HL-60/S4 treated with retinoic acid at 250 ng/mL for 4 days and 3 days (cell line): ENCODE data around the gene TRPM2.

Source experiments
- in situ Hi-C: fragments of 300-500 bp; cut with MboI; formaldehyde crosslinking; loops from 2 replicates; pipeline ENCODE4 v1.7.0; 2022; ENCODE audit warnings: low sequenced_read_pairs

Gene TRPM2

DNA sequence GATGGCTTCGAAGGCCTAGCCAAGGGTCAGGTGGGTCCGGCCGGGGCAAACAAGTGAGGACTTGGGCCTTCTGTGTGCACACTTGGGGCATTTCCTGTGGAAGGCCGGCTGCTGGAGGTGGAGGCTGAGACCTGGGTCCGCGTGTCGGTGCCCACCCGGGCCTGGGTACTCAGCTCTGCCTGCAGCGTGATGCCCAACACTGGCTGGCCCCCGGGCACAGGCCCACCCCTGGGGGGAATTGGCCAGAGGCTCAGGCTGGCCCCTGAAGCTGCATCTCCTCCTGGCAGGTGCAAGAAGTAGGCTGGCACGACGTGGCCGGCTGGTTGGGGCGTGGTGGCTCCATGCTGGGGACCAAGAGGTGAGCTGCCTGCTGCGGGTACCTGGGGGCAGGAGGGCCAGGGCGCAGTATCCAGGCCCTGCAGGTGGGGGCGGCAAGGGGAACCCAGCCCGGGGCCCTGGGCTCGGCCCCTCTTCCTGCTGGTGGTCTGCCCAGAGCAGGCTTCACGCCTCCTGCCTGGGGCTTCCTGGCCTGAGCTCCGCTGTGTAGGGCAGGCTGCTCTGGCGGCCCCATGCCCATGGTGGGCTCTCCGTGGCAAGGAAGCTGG is 31.5 kb upstream of the TRPM2 start:
- in situ Hi-C loops = no loop called here

DNA sequence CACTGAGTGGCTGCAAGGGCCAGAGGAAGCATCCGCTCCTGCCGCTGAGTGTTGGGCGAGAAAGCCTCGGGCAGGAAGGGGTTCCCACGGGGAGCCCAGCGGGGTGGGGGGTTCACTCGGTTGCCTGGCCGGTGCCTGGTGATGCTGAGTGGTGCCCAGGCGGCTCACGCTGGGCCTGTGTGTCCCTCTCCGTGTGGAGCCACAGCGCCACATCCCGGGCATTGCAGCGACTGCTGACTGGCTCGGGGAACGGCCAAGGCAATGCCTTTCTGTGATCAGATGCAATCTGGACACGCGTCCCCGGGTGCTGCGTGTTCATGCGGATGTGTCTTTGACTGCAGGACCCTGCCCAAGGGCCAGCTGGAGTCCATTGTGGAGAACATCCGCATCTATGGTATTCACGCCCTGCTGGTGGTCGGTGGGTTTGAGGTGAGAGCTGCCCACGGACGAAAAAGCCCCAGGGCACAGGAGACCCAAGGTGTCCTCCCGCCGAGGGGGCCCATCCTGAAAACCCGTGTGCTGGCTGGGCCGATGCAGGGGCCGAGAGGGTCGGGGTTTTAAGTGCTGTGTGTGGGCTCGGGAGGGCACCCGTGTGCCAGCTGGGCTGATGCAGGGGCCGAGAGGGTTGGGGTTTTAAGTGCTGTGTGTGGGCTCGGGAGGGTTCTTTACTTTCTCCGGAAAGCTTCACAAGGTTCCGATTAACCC is 30.6 kb upstream of the TRPM2 start:
- in situ Hi-C loops = no loop called here

DNA sequence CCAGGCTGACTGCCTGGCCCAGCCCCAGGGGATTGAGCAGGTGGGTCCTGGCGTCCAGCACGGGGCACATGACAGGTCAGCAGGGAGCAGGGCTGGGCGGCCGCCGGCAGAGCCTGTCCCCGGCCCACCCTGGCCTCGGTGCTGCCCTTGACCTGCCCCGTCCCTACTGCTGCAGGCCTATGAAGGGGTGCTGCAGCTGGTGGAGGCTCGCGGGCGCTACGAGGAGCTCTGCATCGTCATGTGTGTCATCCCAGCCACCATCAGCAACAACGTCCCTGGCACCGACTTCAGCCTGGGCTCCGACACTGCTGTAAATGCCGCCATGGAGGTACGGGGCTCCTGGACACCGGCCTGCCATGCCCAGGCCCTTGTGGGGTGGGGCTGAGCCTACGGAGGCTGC is 29.8 kb upstream of the TRPM2 start:
- in situ Hi-C loops = no loop called here

DNA sequence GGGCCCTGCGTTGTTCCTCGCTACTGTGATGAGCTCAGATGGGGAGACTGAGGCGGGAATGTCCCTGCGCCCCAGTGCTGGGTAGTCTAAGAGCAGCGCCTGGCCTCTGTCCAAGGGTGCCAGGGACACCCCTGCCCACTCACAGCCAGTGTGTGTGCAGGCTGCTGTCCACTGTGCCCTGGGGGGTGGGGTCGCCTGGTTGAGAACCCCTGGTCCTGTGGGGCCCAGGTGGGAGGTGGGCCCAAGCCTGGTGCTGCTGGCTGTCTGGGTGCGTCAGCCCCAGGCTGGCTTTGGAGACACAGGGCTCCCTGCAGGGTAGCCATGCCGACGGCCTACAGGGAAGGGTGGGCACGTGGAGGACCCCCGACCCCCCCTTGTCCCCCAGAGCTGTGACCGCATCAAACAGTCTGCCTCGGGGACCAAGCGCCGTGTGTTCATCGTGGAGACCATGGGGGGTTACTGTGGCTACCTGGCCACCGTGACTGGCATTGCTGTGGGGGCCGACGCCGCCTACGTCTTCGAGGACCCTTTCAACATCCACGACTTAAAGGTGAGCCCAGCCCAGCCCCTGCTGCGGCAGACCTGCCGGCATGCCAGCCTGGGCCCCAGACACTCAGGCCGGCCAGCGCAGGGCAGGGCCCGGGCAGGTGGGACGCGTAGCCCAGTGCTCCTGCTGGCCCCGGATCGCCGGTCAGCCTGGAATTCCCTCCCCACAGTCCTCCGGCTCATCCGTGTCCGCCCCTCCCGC is 29.1 kb upstream of the TRPM2 start:
- in situ Hi-C loops = no loop called here

DNA sequence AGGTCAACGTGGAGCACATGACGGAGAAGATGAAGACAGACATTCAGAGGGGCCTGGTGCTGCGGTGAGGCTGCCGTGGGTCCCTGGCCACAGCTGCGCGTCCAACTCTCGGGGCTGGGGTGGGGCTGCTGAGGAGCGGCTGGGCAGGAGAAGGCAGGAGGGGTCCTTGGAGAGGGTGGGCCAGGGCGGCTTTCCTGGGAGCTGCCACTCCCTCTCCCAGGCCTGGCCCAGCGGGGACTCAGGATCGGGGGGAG is 28.6 kb upstream of the TRPM2 start:
- in situ Hi-C loops = no loop called here

DNA sequence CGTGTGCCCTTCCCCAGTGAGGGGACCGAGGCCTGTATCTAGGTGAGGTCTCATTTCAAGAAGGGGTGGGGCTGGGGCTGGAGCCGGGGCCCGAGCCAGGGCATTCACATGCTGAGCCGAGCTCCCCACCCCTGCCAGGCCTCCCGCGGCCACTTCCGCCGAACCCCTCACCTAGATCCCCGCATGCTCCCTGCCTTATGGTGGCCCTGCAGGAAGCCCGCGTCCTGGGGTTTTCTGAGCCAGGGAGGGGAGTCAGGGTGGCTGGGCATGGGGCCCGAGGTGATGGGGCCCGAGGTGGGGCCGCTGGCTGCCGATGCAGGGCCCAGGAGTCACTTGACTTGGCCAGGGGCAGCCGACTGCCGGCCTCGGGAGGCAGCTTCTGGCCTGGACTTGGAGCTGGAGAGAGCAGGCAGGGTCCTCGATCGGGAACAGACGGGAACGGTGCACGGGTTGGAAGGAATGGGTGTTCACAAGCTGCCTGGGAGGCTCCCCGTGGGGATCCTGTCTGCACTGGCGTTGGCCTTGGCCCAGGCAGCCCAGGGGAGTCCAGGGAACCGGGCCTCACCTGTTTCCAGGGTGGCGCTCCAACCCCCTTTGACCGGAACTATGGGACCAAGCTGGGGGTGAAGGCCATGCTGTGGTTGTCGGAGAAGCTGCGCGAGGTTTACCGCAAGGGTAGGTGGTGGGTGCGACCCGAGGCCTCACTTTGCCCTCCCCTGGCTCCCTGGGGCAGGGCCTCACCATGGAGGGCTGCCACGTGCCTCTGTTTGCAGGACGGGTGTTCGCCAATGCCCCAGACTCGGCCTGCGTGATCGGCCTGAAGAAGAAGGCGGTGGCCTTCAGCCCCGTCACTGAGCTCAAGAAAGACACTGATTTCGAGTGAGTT is 27.8 kb upstream of the TRPM2 start:
- in situ Hi-C loops = no loop called here

DNA sequence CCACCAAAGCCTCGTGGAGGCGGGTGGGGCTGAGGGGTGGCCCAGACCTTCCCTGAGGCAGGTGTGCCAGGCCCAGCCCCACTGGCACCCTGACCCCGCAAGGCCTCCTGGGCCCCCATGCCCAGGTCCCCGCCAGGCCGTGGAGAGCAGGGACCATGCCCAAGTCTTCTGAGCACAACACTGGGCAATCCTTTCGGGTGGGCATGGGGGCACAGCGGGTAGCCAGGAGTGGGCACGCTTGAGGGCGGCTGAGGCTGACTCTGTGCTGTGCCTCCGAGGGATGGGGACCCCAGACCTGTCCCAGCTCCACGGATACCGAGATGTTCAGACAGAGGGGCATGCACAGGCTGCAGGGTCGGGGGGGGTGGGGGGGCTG is 27.2 kb upstream of the TRPM2 start:
- in situ Hi-C loops = no loop called here

DNA sequence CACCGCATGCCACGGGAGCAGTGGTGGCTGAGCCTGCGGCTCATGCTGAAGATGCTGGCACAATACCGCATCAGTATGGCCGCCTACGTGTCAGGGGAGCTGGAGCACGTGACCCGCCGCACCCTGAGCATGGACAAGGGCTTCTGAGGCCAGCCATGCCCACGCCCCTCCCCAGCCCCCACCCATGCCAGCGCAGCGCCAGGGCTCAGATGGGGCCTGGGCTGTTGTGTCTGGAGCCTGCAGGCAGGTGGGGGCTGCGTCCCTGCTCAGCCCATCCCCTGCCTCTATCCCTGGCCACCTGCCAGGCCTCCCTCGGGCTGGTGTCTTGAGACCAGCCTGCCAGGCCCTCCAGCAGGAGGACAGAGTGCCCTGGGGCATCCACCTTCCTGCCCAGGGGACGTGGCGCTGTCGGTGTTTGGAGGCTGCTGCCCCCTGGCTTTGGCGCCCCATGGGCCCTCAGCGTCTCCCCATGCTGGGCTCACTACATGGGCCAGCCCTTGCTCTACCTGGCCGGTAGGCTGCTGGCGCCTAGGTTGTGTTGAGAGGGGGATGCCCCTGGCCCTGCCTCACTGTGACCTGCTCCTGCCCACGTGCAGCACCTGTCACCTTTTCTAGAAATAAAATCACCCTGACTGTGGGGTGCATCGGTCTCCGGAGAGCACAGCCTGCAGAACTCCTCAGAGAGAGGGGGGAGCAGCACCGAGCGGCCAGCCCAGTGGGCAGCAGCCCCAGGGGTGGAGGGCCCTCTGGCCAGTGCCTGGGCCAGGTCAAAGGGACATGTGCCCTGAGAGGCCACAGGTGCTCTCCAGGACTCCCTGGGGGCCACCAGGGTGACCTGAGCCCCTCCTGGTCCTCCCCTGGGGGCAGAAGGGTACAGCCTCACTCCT is 26.5 kb upstream of the TRPM2 start:
- in situ Hi-C loops = no loop called here

DNA sequence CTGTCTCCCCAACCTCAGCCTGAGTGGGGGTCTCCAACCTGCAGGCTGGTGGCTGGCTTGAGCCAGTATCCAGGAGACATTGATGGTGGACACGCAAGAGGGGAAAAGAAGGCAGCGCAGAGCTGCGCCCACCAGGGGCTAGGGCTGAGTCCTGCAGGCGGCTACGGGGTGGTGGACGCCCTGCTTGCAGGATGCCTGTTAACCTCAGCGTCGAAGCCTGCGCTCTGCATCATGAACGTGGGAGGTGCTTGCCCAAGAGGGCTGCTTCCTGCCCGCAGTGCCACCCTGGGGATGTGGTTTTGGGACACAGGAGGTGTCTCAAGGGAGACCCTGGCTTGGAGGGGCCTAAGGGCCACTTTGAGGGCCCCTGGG is 25.8 kb upstream of the TRPM2 start:
- in situ Hi-C loops = no loop called here

DNA sequence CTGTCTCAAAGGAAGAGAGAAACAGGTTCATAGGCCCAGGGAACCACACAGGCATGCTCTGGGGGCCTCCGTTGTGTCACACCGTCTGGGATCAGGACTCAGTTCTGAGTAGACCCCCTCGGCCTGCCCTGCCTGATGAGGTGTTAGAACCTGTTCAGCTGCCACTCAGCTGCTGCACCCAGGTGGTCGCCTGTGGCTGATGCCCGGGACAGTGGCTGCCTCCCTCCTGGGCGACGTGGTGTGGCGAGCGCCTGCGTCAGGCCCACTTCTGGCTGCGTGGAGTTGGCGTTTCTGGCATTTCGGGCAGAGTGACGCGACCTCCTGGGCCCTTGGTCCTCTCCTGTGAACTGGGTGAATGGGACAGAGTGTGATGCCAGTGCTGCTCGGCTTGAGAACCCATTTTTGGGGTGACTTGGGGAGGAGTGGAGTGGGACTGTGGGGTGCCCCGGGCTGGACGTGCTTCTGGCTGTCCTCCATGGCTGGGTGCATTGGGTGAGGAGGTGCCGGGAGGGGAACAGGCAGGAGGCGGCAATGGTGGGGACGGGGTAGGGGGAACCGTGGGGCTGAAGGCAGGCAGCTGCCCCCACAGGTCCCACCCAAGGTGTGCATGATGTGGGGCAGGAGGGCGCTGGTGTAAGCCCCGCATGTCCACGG is 25.1 kb upstream of the TRPM2 start:
- in situ Hi-C loops = no loop called here

DNA sequence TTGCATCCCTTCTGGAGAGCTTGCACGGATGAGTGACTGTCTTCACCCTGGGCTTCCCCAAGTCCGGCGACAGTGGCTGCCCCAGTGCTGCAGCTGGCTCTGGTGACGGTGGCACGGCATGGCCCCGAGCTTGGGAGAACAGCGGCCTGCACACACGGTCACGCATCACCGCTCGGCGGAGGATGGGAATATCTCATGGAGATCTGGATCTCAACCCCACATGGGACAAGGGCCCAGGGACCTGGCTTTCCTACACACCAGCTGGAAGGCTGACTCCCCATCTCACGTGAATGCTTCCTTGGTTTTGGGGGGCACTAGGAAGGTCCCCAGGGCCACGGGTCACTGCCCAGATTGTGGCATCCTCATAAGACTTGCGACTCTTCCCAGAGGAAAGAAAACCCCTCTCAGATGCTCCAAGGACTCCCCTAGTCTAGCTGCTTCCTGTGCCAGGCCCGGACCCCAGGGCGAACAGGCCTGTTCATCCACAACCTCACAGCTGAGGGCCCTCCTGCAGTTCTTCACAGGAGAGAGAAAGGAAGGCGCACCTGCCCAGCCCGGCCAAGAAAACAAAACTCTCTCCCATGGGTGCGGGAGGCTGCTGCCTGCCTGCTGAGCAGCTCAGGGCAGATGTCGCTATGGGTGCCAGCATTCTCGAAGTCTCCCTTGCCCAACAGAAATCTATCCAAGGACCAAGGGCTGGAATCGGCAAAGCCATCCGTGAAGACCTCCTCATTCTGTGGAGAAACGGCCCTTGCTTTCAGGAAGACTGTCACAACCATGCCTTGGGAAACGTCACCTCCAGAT is 24.1 kb upstream of the TRPM2 start:
- in situ Hi-C loops = no loop called here

DNA sequence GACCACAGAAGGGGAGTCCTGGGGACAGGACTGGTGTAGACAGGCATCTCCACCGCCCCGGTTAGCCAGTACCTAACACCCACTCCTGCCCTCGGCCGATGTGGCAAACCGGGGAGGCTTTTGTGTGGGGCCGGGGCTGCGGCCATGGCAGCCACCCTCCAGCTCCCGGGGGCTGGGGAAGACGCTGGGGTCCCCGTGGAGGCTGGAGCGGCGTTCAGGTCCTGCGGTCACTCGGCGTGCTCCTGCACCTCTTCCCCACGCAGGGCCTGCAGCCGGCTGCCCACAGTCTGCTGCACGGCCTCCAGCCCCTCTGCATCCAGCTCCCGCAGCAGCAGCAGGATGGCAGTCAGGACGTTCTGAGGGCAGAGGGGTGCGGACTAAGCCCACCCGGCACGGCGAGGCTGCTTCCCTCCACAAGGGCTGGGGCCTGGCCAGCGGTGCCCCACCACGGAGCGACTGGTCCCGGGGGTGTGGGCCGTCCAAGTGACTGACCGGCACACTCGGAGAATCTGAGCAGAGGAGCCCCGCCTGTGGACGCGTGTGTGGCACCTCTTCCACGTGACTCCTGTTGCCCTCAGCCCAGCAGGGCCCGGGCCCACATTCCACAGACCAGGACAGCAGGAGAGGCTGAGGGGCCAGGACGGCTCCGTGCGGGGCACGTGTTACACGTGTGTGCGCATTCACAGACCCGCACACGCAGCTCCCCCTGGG is 23.3 kb upstream of the TRPM2 start:
- in situ Hi-C loops = loop anchor here (10.0 kb wide), 1 partner anchor 125 kb away; the partner anchor contains the start of gene LRRC3

DNA sequence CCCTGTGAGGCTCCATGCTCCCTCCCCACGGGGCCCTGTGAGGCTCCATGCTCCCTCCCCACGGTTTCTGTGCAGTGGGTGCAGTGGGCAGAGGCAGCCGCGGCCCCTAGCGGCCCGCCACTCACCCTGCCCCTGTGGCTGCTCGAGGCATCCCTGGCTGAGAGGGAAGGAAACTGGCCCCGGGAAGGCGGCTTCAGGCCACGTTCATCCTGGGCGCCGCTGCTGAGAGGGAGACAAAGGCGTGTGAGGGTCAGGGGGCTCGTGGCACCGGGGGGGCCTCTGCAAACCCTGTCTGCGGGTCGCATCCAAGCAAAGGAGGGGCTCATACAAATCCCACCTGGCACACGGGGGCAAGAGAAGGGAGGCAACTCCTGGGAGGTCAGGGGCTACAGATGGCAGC is 22.7 kb upstream of the TRPM2 start:
- in situ Hi-C loops = loop anchor here (10.0 kb wide), 1 partner anchor 124 kb away; the partner anchor contains the start of gene LRRC3

DNA sequence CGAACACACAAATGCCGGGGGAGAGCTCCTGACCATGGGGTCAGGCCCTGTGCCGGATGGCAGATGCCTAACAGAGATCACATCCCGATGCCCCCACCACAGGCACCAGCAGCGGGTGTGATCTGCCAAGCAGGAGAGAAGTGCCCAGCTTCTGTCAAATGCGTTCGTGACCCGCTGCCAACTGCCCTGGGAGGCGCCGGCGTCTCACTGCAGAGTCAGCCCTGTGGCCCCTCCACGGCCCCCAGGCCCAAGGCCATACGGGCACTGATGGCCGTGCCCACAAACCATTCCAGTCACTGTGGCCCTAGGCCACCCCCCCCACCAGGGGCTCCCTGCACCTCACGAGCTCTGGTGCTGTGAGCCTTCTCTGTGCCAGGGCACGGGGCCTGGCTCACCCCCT is 22.2 kb upstream of the TRPM2 start:
- in situ Hi-C loops = loop anchor here (10.0 kb wide), 1 partner anchor 124 kb away; the partner anchor contains the start of gene LRRC3

DNA sequence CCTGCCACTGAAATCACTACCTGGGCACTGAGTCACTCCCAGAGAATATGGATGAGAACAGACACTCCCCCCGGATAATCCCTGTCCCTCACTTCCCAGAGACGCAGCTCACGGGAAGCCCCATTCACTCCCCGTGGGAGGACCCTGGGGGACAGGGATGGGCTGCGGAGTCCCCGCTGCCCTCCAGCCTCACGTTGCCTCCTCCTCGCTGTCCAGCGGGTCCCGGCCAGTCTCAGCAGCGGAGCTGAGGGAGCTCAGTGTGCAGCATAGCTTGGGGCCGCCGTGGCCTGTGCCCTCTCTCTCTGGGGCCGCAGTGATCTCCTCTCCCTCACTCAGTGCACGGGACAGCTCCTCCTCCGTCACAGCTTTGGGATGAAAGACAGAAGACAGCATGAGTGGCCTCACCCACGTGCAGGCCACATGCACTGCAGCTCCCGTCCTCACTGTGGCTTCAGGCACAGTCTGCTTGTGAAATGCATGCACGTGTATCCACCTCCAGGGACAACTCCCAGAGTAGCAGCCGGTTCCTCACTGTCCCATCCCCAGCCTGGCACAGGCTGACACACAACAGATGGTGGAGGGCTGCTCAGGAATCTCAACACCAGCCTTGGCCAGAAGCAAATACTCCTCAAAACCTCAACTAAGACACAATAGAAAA is 21.6 kb upstream of the TRPM2 start:
- in situ Hi-C loops = loop anchor here (10.0 kb wide), 1 partner anchor 123 kb away; the partner anchor contains the start of gene LRRC3

DNA sequence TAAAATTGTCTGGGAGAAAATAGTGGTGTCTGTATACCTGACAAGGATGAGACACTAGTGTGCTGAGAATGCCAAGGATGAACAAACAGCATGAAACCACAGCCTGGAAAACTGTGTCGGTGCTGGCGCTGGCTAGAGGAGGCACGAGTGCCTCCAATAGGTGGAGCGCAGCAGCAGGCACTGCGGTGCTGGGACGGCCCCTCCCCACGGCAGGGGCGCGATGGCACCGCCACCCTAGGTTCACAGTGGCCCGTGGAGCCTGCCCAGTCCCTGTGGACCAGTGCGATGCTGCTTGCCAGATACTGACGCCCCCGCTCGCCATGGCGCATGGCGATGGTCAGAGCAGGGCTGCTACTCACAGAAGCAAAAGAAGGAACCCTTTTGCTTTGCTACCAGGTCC is 21.0 kb upstream of the TRPM2 start:
- in situ Hi-C loops = loop anchor here (10.0 kb wide), 1 partner anchor 122 kb away; the partner anchor contains the start of gene LRRC3

DNA sequence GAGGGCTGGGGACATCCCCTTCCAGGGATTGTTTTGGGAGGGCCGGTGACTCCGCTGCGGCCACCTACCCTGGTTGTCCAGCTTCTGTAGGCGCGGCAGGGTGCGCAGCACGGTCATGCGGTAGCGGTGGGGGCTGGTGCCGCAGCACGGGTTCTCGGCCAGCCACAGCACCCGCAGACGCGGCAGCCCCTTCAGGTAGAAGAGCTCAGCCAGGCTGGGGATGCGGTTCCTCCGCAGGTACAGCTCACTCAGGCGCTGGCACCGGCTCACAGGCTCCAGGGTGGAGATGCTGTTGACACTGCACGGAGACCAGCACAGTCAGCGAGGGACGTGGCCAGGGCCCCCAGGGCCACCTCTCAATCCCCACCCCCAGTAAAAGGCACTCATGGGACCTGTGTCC is 20.5 kb upstream of the TRPM2 start:
- in situ Hi-C loops = loop anchor here (10.0 kb wide), 1 partner anchor 122 kb away; the partner anchor contains the start of gene LRRC3
